Psoas muscle (tissue), 8 donors: ENCODE results near the gene MYO5B. TPM values are rescaled to one million over a fixed set of nuclear protein-coding genes. Genes with fewer than 3 reads are reported as not detected.

Experiments used
- ATAC-seq, 4 donors: fragments of 200-7000 bp; cut with Tn5 transposase; one replicate each; pipeline ENCODE4 v1.9.1; 2020; ENCODE audit warnings: moderate library complexity in 3 of 4, mild to moderate bottlenecking in 2 of 4
- DNase-seq, 2 donors: peaks; one replicate each; pipeline ENCODE4 v3.0.0-alpha.2; 2020
- H3K27ac ChIP-seq: fragments of 200-600 bp; one replicate; pipeline ENCODE4 v1.8.0; 2022
- H3K27me3 ChIP-seq, 3 donors: fragments of 200-600 bp in 1 of 3; one replicate each; pipeline versions ENCODE4 v1.6.1 to v1.8.0; 2013 to 2022; ENCODE audit warnings: low read length in 2 of 3, mild to moderate bottlenecking in 2 of 3, moderate library complexity in 1 of 3; ENCODE audit not compliant: insufficient read depth in 3 of 3
- H3K36me3 ChIP-seq, 2 donors: fragments of 200-600 bp in 1 of 2; one replicate each; pipeline versions ENCODE4 v1.6.1 to v1.8.0; 2013 to 2022; ENCODE audit warnings: low read depth in 1 of 2, mild to moderate bottlenecking in 1 of 2, moderate library complexity in 1 of 2; ENCODE audit not compliant: insufficient read depth in 1 of 2
- H3K4me1 ChIP-seq: fragments of 200-600 bp; one replicate; pipeline ENCODE4 v1.8.0; 2022
- H3K4me3 ChIP-seq: fragments of 200-600 bp; one replicate; pipeline ENCODE4 v1.8.0; 2022; ENCODE audit warnings: mild to moderate bottlenecking
- H3K9me3 ChIP-seq: fragments of 200-600 bp; one replicate; pipeline ENCODE4 v1.8.0; 2022
- WGBS, 3 donors: extraction: QIAGEN DNeasy Blood & Tissue Kit; methylation state at CpG; one replicate each; pipeline versions ENCODE4 v1.1.6 to v1.1.7; 2013; 5-methylcytosine and 5-hydroxymethylcytosine counted together
- intact Hi-C, 2 donors: fragments of 100-400 bp; cut with DNase I; formaldehyde crosslinking; loops; one replicate each; pipeline versions ENCODE4 v1.11.0 to v1.14.2; 2022
- polyA plus RNA-seq, 3 donors: library from polyadenylated mRNA; stranded (reverse); fragments of 200-250 nt; gene quantifications; one replicate each; pipeline ENCODE4 v1.2.3, GENCODE V29; 2013
- total RNA-seq, 4 donors: library from RNA; stranded (reverse); fragmentation: NEBNext Ultra II Directional in 2 of 4; extraction: Animal tissue kit (Norgen Biotek cat#: 25700) in 2 of 4; gene quantifications; one replicate each; pipeline versions ENCODE4 v1.2.1 to v1.2.4, GENCODE V29; 2021 to 2023
- TF ChIP-seq, protein P1 (sequence below): fragments of 200-600 bp; IDR thresholded peaks from one replicate; pipeline ENCODE4 v1.8.0; 2022; ENCODE audit warnings: antibody characterized with exemption
- donor health status: healthy with polysubstance abuse.
- donor health status: DM: no; HTN: no; CAD: no; lungs with moderate emphysema.
- donor health status: Bipolar disorder and iron deficiency.
- donor health status: healthy.
- donor health status: DM: yes; HTN: yes; CAD: no.
- donor health status: DM: no; HTN: no; CAD: no.
- donor health status: DM: no; HTN: no; CAD: no.
- donor health status: DM: yes; HTN: yes; CAD: no.

Gene MYO5B
- total and polyA plus RNA-seq, 7 donors: 0.10 to 1.2 (median 0.44) TPM

DNA sequence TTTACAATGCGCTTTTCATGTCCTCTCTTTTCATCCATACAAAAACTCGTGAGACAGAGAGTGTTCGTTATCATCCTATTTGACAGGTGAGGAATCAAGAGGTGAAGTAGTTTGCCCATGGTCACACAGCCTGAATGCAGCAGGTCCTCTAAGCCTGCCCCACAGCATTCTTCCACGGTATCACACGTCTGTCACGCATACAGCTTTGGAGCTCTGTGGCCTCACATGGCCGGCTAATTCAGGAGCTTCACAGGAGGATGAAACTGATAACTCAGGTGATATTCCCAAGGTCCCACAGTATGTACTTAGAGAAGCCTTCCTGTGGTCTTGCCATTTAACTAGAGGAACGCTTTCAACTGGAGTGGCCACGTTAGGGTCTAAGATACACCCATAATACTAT is 59.0 kb downstream of the MYO5B start:
- H3K4me3 ChIP-seq: no peak overlapping the region
- DNase-seq (no peak), ATAC-seq (no peak)
- no peak overlapping the region for H3K27ac ChIP-seq
- WGBS, 3 donors: 81 to 88% (median 87%) methylated on average over 9 of the region's 9 CpGs
- H3K4me1 ChIP-seq: no peaks in the 10 kb centered on the region
- intact Hi-C loops: no loop called here
- H3K9me3 ChIP-seq: no peaks in the 10 kb centered on the region
- no peaks in the 10 kb centered on the region for H3K36me3 ChIP-seq
- H3K27me3 ChIP-seq: peaks cover 3 to 7% (median 4%) of the 10 kb centered on the region in 3 donors
- TF ChIP-seq, protein P1, sequence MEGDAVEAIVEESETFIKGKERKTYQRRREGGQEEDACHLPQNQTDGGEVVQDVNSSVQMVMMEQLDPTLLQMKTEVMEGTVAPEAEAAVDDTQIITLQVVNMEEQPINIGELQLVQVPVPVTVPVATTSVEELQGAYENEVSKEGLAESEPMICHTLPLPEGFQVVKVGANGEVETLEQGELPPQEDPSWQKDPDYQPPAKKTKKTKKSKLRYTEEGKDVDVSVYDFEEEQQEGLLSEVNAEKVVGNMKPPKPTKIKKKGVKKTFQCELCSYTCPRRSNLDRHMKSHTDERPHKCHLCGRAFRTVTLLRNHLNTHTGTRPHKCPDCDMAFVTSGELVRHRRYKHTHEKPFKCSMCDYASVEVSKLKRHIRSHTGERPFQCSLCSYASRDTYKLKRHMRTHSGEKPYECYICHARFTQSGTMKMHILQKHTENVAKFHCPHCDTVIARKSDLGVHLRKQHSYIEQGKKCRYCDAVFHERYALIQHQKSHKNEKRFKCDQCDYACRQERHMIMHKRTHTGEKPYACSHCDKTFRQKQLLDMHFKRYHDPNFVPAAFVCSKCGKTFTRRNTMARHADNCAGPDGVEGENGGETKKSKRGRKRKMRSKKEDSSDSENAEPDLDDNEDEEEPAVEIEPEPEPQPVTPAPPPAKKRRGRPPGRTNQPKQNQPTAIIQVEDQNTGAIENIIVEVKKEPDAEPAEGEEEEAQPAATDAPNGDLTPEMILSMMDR: no peak

DNA sequence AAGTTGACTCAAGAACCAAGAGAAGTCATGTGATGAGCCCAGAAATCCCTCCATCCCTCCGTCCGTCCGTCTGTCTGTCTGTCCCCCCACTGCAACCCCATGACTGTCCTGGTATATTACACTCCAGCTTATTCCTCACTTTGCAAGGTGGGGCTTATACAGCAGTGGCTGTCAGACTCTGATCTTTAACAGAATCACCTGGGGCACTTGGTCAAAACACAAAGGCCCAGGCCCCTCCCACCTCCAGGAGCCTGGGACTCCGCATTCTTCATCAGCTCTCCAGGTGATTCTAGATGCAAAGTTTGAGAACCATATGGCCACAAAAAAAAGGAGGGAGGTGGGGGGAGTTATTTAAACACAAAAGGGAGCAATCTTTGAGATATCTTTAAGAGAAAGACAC is 61.4 kb downstream of the MYO5B start:
- no peaks in the 10 kb centered on the region for H3K9me3 ChIP-seq
- H3K27me3 ChIP-seq: peaks cover 3 to 7% (median 6%) of the 10 kb centered on the region in 3 donors
- no peak for ATAC-seq
- intact Hi-C loops: no loop called here
- no peak overlapping the region for H3K27ac ChIP-seq
- H3K4me1 ChIP-seq: no peaks in the 10 kb centered on the region
- no peaks in the 10 kb centered on the region for H3K36me3 ChIP-seq
- no peak for DNase-seq
- 78 to 89% (median 81%) methylated on average over 4 of the region's 4 CpGs for WGBS, 3 donors
- TF ChIP-seq, protein P1: no peak
- no peak overlapping the region for H3K4me3 ChIP-seq

DNA sequence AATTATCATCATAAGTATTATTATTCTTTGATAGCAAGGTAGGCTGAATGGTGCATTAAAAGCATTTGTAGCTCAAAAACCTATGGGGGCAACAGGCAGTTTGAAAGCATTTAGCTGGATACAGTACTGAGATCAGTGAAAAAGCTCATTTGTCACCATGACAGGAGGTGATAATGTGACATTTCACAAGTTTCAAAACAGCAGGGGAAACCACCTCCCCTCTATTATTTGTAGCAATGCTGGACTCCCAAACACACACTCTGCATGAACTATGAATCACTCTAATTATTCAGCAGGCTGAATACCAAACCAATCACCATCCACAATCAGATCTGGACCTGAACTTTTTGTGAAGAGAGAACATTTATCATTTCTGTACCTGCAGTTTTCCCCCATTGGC is 63.4 kb downstream of the MYO5B start:
- DNase-seq: no peak
- Histone ChIP-seq H3K27me3 (peaks cover 0 to 7% (median 6%) of the 10 kb centered on the region in 3 donors), H3K4me3 (no peak overlapping the region), H3K9me3 (no peaks in the 10 kb centered on the region), H3K36me3 (no peaks in the 10 kb centered on the region), H3K4me1 (no peaks in the 10 kb centered on the region), H3K27ac (no peak overlapping the region)
- intact Hi-C loops: no loop called here
- no peak for ATAC-seq
- TF ChIP-seq, protein P1: no peak

DNA sequence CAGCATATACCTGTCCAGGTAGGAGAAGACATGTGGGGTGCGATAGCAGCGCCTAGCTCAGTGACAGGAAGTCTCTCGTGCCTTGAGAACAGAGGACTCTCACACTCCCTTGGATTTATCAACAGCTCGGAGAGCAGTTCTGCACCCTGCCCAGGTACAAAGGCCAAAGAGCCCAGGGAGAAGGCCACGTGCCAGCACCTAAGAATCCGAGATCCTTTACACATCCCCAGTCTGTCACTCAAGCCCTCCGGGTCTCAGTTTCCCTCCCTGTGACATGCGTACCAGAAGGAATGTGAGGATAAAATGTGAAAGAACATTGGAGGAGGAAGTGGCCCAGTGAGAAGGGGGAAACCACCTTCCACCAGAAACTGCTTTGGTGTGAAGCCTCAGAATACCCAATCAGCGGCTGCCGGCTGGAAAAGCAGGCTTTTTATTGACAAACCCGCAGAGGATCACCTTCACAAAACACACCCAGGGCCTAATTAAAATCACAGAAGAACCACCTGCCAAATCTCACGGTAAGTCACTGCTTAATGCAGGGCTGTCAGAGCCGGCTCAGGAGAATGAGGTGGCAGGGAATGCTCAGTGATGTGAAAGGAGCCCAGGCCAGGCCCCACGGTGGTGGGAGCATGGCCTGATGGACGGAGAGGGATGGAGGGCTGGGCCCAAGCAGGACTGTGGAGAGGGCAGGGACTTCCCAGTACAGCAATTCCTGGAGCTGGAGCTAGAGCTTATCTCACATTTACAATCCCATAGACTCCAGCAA is 66.3 kb downstream of the MYO5B start:
- Histone ChIP-seq H3K36me3 (no peaks in the 10 kb centered on the region), H3K4me3 (no peak overlapping the region), H3K27ac (no peak overlapping the region), H3K4me1 (no peaks in the 10 kb centered on the region), H3K27me3 (peaks cover 0 to 2% (median 0%) of the 10 kb centered on the region in 3 donors), H3K9me3 (no peaks in the 10 kb centered on the region)
- WGBS, 3 donors: 73 to 77% (median 75%) methylated on average over 15 of the region's 15 CpGs
- intact Hi-C loops: no loop called here
- TF ChIP-seq, protein P1: no peak
- no peak for ATAC-seq
- no peak for DNase-seq
